ENCODE data around the gene PPP3CB.

DNA sequence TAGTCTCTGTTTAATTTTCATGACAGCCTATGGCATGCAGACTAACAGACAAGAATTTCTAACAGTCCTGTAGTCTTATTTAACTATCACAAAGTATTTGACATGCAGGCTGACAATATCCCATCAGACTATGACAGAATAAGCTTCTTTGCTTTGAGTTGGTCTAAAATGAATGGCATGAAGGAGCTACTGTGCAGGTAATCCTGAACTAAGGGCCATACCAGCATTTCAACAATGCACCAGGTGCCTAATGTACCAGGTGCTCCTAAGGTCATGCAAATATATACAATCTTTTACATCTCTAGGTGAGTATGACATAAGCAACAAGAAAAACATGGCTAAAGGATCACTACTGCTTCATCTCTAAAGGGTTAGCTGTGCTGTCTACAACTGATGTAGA lies 48.9 kb downstream of the PPP3CB start:
- TF ChIP-seq, protein P1, sequence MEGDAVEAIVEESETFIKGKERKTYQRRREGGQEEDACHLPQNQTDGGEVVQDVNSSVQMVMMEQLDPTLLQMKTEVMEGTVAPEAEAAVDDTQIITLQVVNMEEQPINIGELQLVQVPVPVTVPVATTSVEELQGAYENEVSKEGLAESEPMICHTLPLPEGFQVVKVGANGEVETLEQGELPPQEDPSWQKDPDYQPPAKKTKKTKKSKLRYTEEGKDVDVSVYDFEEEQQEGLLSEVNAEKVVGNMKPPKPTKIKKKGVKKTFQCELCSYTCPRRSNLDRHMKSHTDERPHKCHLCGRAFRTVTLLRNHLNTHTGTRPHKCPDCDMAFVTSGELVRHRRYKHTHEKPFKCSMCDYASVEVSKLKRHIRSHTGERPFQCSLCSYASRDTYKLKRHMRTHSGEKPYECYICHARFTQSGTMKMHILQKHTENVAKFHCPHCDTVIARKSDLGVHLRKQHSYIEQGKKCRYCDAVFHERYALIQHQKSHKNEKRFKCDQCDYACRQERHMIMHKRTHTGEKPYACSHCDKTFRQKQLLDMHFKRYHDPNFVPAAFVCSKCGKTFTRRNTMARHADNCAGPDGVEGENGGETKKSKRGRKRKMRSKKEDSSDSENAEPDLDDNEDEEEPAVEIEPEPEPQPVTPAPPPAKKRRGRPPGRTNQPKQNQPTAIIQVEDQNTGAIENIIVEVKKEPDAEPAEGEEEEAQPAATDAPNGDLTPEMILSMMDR (IDR thresholded peaks at IDR 0.05): no peak
- TF ChIP-seq POLR2A (IDR thresholded peaks at IDR 0.05): no peak

All from adrenal gland (tissue), 5 donors.